Epithelial cell of umbilical artery (primary cell): ENCODE data around the gene GABRR1. TPM values are rescaled to one million over a fixed set of nuclear protein-coding genes. Genes with fewer than 3 reads are reported as not detected.

Experiments used
- total RNA-seq: library from RNA; depleted of rRNA; stranded (reverse); fragments of >200 nt; gene quantifications from 2 replicates; pipeline ENCODE4 v1.2.3, GENCODE V29; 2014

Gene GABRR1
- not detected in 2 replicates for total RNA-seq

GRCh38 chr6:89217299-89217910, at the start of gene GABRR1:
Gene GABRR1 (minus strand): TSS chr6:89217358. CDS start chr6:89217322, 36 bp downstream.

GRCh38 chr6:89145956-89146717, 71.0 kb downstream of the GABRR1 start, which contains the start of gene PM20D2:
Gene PM20D2 (plus strand): TSS chr6:89146055. CDS start chr6:89146145, 90 bp downstream.

Other genes with a start within 250 kb of the GABRR1 start
- gene PNRC1, start 136.6 kb downstream of the GABRR1 start, total RNA-seq, result 27.8 and 40.9 TPM in 2 replicates
- gene SRSF12, start 99.3 kb downstream of the GABRR1 start, total RNA-seq, result under 0.01 TPM in 1 of 2 replicates, not detected in the other
- 7.8 and 12.9 TPM in 2 replicates for gene PM20D2, start 71.3 kb downstream of the GABRR1 start, total RNA-seq
- 0.15 TPM in 1 of 2 replicates, not detected in the other for gene GABRR2, start 97.9 kb upstream of the GABRR1 start, total RNA-seq
- gene UBE2J1, start 135.4 kb upstream of the GABRR1 start, total RNA-seq, result 53.5 and 59.8 TPM in 2 replicates
- 0.30 and 0.32 TPM in 2 replicates for gene RRAGD, start 194.9 kb upstream of the GABRR1 start, total RNA-seq
- gene ANKRD6, start 215.8 kb upstream of the GABRR1 start, total RNA-seq, result 4.1 and 4.9 TPM in 2 replicates